Esophagus squamous epithelium (tissue), 4 donors: ENCODE measurements around the gene THOC6.

Source experiments
- POLR2A ChIP-seq, 4 donors: fragments of 450-650 bp; IDR thresholded peaks; one replicate each; pipeline ENCODE4 v1.6.1; 2017; ENCODE audit warnings: antibody characterized with exemption in 4 of 4, mild to moderate bottlenecking in 4 of 4, moderate library complexity in 3 of 4
- TF ChIP-seq, protein P1 (sequence below), 6 experiments: fragments of 450-650 bp in 4 of 6; fragments of 200-600 bp in 2 of 6; sonication (generic) in 2 of 6; IDR thresholded peaks; one replicate each; pipeline ENCODE4 v1.5.1; 2016 to 2019; ENCODE audit warnings: antibody characterized with exemption in 6 of 6, mild to moderate bottlenecking in 4 of 6, moderate library complexity in 4 of 6

DNA sequence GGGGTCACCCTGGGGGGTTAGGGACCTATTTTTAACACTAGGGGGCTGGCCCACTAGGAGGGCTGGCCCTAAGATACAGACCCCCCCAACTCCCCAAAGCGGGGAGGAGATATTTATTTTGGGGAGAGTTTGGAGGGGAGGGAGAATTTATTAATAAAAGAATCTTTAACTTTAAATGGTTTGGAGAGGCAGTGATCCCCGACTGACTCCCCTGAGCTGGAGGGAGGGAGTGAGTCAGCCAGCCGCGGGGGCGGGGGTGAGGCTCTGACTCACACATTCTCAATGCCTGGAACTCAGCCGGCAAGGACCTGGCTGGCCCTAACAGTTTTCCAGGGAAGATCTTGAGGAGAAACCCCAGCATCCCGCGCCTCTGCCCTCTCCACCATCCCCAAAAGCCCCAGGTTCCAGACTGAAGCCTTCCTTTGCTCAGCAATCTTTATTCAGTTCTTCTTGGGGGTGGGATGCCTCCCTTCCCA, 1.6 kb upstream of the THOC6 start:
- no peak for TF ChIP-seq POLR2A (IDR thresholded peaks at IDR 0.05)
- TF ChIP-seq, protein P1, sequence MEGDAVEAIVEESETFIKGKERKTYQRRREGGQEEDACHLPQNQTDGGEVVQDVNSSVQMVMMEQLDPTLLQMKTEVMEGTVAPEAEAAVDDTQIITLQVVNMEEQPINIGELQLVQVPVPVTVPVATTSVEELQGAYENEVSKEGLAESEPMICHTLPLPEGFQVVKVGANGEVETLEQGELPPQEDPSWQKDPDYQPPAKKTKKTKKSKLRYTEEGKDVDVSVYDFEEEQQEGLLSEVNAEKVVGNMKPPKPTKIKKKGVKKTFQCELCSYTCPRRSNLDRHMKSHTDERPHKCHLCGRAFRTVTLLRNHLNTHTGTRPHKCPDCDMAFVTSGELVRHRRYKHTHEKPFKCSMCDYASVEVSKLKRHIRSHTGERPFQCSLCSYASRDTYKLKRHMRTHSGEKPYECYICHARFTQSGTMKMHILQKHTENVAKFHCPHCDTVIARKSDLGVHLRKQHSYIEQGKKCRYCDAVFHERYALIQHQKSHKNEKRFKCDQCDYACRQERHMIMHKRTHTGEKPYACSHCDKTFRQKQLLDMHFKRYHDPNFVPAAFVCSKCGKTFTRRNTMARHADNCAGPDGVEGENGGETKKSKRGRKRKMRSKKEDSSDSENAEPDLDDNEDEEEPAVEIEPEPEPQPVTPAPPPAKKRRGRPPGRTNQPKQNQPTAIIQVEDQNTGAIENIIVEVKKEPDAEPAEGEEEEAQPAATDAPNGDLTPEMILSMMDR (IDR thresholded peaks at IDR 0.05), result no peak
